T follicular helper cell (primary cell): ENCODE measurements around the gene PTGFRN.

Experiments used
- DNase-seq: peaks from one replicate; pipeline ENCODE4 v3.0.0-alpha.2; 2020; ENCODE audit warnings: low read depth

Gene PTGFRN

DNA sequence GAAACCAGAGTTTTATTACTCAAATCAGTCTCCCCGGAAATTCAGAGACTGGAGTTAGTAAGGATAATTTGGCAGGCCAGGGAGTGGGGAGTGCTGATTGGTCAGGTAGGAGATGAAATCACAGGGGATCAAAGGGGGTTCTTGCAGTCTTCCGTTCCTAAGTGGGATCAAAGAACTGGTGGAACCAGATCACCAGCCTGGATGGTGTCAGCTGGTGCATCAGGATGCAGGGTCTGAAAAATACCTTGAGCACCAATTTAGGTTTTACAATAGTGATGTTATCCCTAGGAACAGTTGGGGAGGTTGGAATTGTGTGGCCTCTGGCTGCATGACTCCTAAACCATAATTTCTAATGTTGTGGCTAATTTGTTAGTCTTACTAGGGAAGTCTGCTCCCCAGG, 90.4 kb downstream of the PTGFRN start:
- no peak for DNase-seq

DNA sequence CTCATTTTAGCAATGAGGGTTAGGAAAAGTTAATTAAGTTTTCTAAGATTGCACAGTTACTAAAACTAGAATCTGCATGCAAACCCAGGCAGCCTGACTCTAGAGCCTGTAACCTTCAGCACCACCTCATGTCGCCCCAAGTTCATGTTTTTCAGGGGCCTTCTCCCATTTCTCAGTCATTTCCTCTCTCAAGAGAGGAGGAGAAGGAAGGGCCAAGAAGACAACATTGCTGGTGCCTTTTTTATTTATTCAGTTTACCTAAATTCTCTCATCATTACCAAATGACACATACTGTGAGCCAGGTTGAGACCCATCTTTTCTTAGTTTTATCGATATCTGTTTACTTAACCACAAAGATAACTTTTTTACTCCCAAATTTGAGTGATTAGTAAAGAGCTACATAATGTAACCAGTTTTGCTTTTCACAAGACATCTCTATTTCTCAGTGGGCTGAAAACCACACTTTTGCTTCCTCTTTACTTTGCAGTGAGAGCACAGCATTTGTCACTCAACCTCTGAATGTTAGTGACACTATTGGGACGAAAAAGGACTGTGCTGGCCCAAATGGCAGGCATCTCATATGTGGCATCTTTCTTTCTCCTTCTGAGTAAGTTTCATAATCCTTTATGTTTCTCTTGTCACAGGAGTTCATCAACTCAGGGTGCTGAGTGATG, 91.7 kb downstream of the PTGFRN start, which contains the start of gene CD101:
Gene CD101, plus strand, starts transcription at position 507 of the 674 bp plus-strand sequence. Its CDS starts 58 bp downstream, at position 565.
- no peak for DNase-seq

DNA sequence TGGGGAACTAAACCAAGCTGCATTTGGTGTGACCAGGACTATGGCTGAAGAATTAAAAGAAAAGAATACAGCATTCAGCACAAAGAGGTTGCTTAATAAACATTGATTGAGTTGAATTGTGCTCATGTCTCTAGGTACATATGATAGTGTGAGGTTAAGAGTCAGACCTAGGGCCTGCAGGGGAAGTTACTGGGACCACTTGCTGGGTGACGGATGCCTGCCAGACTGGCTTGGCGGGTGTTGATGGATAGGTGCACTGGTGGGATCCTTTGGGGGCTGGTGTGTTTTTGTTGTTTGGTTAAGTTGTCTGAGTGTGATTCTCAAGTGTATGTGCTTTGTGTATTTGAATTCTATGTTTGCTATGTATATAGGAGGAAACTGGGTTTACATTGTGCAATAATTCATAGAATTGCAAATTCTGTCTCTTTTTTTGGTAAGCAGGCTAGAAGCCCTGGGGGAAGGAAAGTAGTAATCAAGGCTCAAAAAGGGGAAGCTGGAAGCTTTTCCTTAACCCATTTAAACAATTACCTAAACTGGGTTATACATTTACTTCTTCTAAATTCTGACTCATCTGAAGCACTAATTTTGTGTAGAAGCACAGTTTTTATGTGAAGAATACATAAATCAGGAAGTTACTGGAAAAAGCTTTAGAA, 93.6 kb downstream of the PTGFRN start:
- DNase-seq, result no peak

DNA sequence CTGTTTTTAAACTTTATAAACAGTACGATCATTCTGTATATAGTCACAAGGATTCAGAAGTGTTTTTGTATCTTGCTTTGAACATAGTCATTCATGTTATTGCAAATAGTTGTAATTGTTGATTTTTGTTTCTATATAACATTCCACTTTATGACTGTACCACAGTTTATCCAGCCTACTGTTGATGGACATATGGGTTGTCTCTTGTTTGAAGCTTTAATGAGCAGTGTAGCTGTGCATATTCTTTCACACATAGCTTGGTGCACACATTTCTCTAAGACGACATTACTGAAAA, 98.0 kb downstream of the PTGFRN start:
- no peak for DNase-seq

DNA sequence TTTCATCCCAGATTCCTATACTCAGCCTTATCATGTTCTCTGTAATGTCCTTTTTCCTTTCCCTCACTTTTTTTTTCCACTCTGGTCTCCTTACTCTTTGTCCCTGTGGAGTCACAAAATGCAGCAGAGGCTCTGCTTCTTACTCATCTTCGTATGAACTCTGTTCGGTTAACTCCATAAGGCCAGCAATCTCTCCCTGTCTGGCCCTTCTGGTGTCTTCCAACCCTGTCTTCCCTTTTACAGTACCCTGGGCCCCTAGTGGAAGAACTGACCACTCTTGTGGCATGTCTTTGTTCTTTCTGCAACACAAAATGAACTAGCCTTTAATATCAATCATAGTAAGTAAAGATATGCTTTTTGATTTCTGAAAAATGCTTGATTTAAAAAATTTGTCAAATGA, 98.9 kb downstream of the PTGFRN start:
- no peak for DNase-seq

DNA sequence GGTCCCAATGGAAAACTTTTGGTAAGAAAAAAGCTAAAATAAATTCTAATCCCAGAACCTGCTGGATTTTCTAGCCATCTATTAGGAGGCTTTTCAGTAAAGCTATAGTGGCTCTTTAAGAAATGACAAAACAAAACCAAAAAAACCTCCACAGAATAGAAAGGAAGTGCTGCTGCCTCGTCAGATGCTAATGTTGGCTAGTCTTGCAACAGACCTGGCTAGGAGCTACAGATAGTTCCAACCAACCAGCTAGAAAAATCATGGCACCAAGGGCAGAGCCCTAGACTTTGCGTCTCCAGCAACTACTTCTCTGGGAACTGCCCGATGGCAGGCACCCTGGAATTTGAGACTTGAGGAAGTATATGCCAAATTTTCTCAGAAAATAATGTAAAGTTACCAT, 99.4 kb downstream of the PTGFRN start:
- no peak for DNase-seq

DNA sequence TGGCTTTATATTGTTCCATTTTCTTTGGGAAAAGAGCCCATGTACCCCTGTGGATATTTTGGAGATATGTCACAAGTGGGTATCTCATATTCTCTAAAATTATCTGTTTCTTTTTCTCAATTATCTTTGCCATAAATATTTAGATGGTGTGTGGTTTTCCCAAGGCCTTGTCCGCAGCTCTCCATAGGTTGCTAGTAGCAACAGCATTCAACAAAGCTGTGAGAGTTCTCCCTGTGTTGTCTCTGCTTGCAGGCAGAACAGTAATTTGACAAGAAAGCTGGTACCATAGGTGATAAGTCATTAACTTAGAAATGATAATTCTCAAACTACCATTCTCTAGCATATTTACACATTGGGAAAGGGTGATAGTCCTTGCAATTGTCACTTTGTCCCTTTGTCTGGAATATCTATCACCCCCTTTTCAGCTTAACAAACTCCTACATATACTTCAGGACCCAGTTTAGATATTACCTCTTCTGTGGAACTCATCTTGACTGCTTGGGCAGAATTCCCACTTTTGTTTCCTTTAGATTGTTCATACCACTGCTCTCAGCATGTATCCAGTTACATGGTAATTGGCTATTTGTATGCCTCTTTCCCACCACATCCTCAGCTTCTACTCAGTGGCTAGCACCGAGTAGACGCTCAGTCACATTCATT, 100.7 kb downstream of the PTGFRN start:
- DNase-seq, result no peak

DNA sequence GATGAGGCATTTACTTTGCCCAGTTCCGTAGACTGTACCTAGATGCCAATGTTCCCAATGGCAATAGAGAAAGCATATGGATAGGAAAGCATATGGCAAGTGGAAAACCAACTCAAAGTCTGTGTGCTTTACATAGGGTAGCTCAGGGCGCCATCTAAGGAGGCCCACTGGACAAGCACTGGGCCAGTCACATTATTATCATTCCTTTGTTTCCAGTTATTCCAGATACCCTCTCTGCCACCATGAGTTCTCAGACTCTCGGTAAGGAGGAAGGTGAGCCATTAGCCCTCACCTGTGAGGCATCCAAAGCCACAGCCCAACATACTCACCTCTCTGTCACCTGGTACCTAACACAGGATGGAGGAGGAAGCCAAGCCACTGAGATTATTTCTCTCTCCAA, 101.6 kb downstream of the PTGFRN start:
- no peak for DNase-seq

DNA sequence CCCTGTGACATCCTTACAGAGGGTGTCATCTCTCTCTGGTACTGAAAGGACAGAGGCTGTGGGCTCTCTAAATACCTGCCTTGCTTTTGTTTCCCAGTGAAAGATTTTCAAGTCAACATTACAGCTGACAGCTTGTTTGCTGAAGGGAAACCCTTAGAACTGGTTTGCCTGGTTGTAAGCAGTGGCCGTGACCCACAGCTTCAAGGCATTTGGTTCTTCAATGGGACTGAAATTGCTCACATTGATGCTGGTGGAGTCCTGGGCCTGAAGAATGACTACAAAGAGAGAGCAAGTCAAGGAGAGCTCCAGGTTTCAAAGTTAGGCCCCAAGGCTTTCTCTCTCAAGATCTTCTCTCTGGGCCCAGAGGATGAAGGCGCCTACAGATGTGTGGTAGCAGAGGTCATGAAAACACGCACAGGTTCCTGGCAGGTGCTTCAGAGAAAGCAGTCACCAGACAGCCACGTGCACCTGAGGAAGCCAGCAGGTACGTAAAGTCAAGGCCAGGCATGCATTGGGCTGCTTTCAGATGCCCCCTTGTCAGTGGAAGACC, 103.7 kb downstream of the PTGFRN start:
- no peak for DNase-seq

DNA sequence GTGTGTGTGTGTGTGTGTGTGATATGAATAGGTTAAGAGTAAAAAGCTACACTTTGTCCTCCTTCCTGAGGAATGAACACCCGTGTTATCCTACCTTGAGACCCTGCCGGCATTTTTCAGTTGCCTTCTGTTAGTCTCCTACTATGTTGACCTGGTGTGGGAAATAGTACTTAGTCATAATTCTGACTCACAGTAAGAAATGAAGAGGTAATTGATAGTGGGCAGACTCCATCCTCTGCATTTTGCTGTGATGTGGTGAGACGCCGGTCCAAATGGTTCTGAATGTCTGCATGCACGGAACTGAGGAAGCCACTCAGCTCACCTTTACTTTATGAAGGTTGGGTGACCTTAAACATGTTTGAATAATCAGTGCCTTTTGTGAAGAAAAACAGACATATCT, 104.5 kb downstream of the PTGFRN start:
- no peak for DNase-seq

DNA sequence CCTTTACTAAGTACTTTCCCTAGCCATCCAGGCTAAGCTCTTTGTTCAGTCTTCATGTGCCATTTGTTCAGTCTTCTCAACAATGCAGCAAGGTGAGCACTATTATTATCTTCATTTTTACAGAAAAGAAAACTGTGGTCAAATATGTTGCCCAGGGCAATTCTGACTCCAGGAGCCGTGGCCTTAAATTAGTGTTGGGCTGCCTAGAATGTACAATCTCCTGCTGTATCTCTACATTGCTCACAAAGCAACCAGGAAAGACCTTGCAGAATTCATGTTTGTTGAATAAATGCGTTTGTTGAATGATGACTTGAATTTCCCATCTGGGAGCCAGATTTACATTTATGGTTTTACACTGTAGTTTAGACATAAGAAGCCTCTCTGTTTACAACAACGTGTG, 106.0 kb downstream of the PTGFRN start:
- no peak for DNase-seq

DNA sequence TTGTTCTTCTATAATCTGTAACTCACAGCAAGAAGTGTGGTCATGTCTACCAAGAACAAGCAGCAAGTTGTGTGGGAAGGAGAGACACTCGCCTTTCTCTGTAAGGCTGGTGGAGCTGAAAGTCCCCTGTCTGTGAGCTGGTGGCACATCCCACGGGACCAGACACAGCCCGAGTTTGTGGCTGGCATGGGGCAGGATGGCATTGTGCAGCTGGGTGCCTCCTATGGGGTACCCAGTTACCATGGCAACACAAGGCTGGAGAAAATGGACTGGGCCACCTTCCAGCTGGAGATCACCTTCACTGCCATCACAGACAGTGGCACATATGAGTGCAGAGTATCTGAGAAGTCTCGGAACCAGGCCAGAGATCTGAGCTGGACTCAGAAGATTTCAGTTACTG, 107.3 kb downstream of the PTGFRN start:
- DNase-seq, result no peak

DNA sequence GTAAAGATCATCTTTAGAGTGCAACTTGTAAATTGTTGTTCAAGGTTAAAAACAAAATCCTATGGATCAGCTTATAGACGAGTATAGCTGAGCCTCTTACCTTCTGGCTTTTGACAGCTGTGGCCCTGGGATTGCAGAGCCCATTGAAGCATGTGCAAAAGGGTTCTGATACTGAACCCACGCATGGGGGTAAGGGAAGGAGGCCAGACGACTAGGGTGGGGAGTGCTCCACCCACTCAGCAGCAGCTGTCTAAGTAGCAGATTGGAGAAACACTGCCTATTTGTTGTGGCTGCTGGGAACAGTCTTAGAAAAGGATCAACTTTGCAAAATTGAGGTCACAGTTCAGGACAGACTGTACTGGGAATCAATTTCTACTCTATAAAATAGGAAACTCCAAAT, 107.9 kb downstream of the PTGFRN start:
- DNase-seq, result no peak

DNA sequence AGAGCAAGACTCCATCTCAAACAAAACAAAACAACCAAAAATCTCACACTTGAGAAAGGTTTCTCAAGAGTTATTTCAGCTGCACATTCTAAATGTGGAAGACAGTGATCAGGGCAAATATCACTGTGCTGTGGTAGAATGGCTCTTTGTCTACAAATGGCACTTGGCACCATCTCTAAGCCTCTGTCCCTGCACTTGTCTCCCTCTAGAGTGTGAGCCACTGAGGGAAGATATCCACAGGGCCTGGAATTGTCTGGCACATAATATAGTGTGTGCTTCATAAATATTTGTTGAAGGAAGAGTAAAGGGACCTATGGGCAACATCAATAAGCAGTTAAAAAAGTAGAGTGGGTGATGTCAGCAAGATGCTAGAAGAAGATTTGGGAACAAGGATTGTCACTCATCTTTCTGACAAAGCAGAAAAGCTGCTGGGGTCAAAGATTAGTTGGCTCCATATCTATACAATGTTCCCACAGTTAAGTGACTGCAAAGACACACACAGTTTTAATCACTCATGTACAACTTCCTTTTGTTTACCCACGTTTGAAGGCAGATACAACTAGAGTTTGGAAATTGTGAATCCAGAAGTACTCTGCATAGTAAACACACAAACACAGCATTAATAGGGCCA, 110.9 kb downstream of the PTGFRN start:
- DNase-seq, result no peak

DNA sequence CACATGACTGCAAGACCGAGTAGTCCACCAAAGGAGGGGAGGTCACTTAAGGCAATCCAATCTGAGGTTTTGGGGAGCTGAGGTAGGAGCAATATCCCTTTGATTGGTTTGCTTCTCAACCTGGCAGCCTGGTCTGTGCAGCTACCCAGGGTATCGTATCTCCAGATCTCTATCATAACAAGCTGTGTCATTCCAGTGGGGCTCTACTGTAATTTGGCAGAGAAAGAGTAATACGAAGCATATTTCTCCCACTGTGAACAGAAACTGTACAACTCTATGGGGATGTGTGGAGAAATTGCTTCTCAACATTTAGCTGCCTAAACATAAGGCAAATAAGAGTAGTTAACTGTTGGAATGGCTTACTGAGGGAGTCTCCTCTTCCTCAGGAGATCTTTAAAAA, 112.4 kb downstream of the PTGFRN start:
- DNase-seq, result no peak

DNA sequence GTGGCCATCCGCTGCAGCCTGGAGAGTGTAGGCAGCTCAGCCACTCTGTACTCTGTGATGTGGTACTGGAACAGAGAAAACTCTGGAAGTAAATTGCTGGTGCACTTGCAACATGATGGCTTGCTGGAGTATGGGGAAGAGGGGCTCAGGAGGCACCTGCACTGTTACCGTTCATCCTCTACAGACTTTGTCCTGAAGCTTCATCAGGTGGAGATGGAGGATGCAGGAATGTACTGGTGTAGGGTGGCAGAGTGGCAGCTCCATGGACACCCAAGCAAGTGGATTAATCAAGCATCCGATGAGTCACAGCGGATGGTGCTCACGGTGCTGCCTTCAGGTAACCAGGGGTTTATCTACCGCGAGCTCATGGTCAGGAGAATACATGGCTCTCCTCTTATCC, 115.9 kb downstream of the PTGFRN start:
- DNase-seq, result no peak

DNA sequence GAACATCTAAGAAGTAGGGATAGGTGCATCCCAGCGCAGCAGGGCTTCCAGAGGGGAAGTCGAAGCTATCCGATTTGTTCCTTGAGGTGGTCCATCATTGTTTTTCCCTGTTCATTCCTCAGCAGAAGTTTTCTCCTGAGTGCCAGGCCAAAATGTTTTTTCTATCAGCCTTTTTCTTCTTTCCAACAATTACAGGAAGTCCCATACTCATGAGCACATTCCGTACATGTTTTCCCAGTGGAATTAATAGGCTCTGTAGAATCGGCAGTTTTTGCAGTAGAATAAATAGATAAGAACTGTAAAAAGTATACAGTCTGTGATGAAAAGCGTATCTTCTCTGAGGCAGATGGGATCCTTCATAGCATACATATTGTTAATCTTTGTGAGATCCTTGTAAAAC, 116.6 kb downstream of the PTGFRN start:
- no peak for DNase-seq

DNA sequence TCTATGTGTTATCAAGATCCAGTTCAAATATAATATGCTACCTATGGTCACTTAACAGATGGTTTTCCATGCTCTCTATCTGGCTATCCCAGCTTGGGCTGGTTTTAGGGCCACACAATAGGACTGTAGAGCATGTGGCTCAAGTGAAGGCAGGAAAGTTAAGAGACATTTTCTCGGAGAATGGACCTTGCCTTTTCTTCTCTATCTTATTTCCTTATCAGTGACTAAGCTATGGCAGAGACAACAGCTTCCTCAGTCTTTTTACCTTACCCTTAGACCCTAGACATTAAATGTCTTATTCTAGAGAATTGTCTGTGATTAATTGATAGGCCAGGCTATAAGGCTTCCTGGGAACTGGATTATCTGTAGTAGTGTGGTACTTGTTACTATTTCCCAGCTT, 120.0 kb downstream of the PTGFRN start:
- no peak for DNase-seq

DNA sequence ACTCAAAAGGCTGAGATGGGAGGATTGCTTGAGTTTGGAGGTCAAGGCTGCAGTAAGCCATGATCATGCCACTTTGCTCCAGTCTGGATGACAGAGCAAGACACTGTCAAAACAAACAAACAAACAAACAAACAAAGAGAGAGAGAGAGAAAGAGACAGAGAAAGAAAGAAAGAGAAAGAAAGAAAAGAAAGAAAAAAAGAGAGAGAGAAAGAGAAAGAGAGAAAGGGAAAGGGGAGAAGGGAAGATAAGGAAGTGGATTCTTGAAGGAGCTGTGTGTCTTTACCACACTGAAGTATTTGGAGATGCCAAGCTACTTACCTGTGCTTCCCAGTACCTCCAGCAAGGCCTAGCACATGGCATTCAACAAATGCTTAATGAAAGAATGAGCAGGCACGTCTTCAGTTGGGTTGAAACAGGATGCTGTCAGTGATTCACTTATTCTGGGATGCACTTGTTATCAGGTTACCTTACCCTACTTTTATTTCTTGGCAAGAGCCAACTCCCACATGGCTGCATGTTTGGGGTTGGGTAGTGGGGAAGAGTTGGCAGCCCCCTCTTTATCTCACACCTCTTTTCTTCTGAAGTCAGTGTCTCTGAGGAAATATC, 120.7 kb downstream of the PTGFRN start:
- DNase-seq, result no peak

DNA sequence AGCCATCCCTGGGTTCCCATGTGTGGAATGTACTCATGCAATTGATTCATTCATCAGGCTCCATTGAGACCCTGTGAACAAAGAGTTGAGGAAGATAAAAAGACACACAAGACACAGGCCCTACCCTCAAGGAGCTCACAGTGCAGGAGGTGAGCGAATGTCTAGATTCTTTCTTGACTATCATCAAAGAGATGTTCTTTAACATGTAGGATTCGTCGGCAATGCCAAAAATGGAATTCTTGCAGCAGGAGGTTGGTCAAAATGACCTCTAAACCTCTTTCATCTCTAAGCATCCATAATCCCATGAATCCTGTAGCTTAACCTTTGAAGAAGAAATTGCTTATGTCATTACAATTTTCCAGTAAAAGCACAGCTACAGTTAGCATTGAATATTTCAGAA, 122.5 kb downstream of the PTGFRN start:
- DNase-seq, result no peak

DNA sequence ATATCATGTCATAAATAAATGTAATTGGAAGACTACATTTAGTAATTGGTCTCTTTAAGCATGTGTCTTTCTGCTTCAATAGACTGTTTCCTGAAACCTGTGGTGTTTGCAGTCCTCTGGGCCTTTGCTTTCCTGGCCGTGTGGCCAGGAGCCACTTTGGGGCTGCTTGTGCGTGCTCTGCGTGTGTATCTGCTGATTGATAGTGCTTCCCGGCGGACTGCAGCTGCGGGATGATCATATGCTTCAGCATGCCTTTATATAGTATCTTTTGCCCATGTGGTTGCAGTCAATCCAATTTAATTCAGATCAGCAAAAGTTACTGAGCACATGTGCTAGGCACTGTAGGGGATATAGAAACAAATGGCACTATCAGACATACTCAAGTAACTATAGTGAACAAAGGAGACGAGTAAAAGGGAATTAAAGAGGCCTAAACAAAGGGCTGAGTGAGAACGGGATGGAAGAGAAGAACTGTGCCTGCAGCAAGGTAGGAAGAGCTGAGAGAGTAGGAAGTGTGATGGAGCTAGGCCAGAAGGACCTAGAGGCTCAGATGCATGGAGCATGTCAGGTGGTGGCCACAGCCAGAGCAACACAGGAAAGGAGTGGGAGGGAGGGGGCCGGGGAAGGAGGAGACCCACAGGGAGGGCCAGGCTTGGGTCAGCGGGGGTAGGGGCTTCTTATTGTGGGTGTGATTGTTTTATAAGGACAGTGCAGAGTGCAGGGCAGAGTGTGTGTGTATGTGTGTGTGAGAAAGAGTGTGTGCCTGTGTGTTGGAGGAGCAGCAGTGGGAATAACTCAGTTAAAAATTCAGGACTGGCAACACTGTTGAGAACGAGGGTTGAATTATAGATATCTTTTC, 123.2 kb downstream of the PTGFRN start:
- no peak for DNase-seq
